Stomach smooth muscle (tissue), 2 donors: Measurements from ENCODE around the gene THUMPD2.

Source experiments
- H3K27ac ChIP-seq: one replicate; pipeline ENCODE4 v1.7.0; 2013; ENCODE audit warnings: mild to moderate bottlenecking, low read length, inconsistent platforms
- H3K27me3 ChIP-seq, 2 donors: one replicate each; pipeline ENCODE4 v1.7.0; 2013; ENCODE audit warnings: low read length in 2 of 2; ENCODE audit not compliant: insufficient read depth in 2 of 2, control insufficient read depth in 1 of 2
- H3K36me3 ChIP-seq, 2 donors: one replicate each; pipeline ENCODE4 v1.7.0; 2013; ENCODE audit warnings: low read length in 2 of 2; ENCODE audit not compliant: control insufficient read depth in 2 of 2, insufficient read depth in 2 of 2
- H3K4me1 ChIP-seq: one replicate; pipeline ENCODE4 v1.7.0; 2013; ENCODE audit warnings: low read length; ENCODE audit not compliant: control insufficient read depth, insufficient read depth
- H3K4me3 ChIP-seq, 2 donors: one replicate each; pipeline ENCODE4 v1.7.0; 2013; ENCODE audit warnings: low read length in 2 of 2
- H3K9ac ChIP-seq, 2 donors: one replicate each; pipeline ENCODE4 v1.7.0; 2013; ENCODE audit warnings: low read length in 2 of 2, mild to moderate bottlenecking in 1 of 2
- H3K9me3 ChIP-seq, 2 donors: one replicate each; pipeline ENCODE4 v1.7.0; 2013; ENCODE audit warnings: low read length in 2 of 2; ENCODE audit not compliant: control insufficient read depth in 2 of 2
- donor health status: healthy.
- donor health status: Pancreatic carcinoma.

THUMPD2 gene

GRCh38 chr2:39757156-39757555, 21.9 kb downstream of the THUMPD2 start:
- Histone ChIP-seq H3K36me3 (peaks cover 28 to 40% of the 10 kb centered on the region in 2 donors), H3K4me3 (no peak overlapping the region), H3K9ac (no peak overlapping the region), H3K9me3 (no peaks in the 10 kb centered on the region), H3K27ac (no peak overlapping the region), H3K4me1 (no peaks in the 10 kb centered on the region), H3K27me3 (no peaks in the 10 kb centered on the region)

GRCh38 chr2:39755466-39755865, 23.6 kb downstream of the THUMPD2 start:
- no peaks in the 10 kb centered on the region for H3K9me3 ChIP-seq
- H3K36me3 ChIP-seq = peaks cover 34 to 48% of the 10 kb centered on the region in 2 donors
- no peaks in the 10 kb centered on the region for H3K4me1 ChIP-seq
- H3K27me3 ChIP-seq = no peaks in the 10 kb centered on the region
- no peak overlapping the region for H3K4me3 ChIP-seq
- H3K27ac ChIP-seq = no peak overlapping the region
- no peak overlapping the region for H3K9ac ChIP-seq

GRCh38 chr2:39743269-39743776, 35.7 kb downstream of the THUMPD2 start:
- Histone ChIP-seq H3K4me1 (no peaks in the 10 kb centered on the region), H3K36me3 (peaks cover 15 to 28% of the 10 kb centered on the region in 2 donors), H3K9ac (no peak overlapping the region), H3K27me3 (no peaks in the 10 kb centered on the region), H3K27ac (no peak overlapping the region), H3K4me3 (no peak overlapping the region), H3K9me3 (no peaks in the 10 kb centered on the region)

- Histone ChIP-seq H3K9ac (no peak overlapping the region), H3K36me3 (peaks cover 23 to 28% of the 10 kb centered on the region in 2 donors), H3K4me3 (no peak overlapping the region), H3K27me3 (no peaks in the 10 kb centered on the region), H3K27ac (no peak overlapping the region), H3K4me1 (no peaks in the 10 kb centered on the region), H3K9me3 (no peaks in the 10 kb centered on the region)
These were observed 37.2 kb downstream of the THUMPD2 start for GRCh38 chr2:39741871-39742270.

GRCh38 chr2:39739386-39739785, 39.7 kb downstream of the THUMPD2 start:
- Histone ChIP-seq H3K27ac (no peak overlapping the region), H3K4me3 (no peak overlapping the region), H3K27me3 (no peaks in the 10 kb centered on the region)

GRCh38 chr2:39738936-39739335, 40.1 kb downstream of the THUMPD2 start:
- Histone ChIP-seq H3K9ac (no peak overlapping the region), H3K27ac (no peak overlapping the region), H3K36me3 (peaks cover 30 to 33% of the 10 kb centered on the region in 2 donors), H3K4me3 (no peak overlapping the region), H3K9me3 (no peaks in the 10 kb centered on the region), H3K4me1 (no peaks in the 10 kb centered on the region), H3K27me3 (no peaks in the 10 kb centered on the region)

More at GRCh38 chr2:39739386-39739785, 39.7 kb downstream of the THUMPD2 start:
- no peaks in the 10 kb centered on the region for H3K4me1 ChIP-seq
- no peak overlapping the region for H3K9ac ChIP-seq
- H3K9me3 ChIP-seq = no peaks in the 10 kb centered on the region
- H3K36me3 ChIP-seq = peaks cover 30 to 33% of the 10 kb centered on the region in 2 donors

GRCh38 chr2:39737661-39738060, 41.4 kb downstream of the THUMPD2 start:
- Histone ChIP-seq H3K27me3 (no peaks in the 10 kb centered on the region), H3K9ac (no peak overlapping the region), H3K36me3 (peaks cover 28 to 32% of the 10 kb centered on the region in 2 donors), H3K9me3 (no peaks in the 10 kb centered on the region), H3K27ac (no peak overlapping the region), H3K4me1 (no peaks in the 10 kb centered on the region), H3K4me3 (no peak overlapping the region)

GRCh38 chr2:39736640-39737039, 42.4 kb downstream of the THUMPD2 start:
- H3K27me3 ChIP-seq = no peaks in the 10 kb centered on the region
- peaks cover 26 to 30% of the 10 kb centered on the region in 2 donors for H3K36me3 ChIP-seq
- H3K9me3 ChIP-seq = no peaks in the 10 kb centered on the region
- no peak overlapping the region for H3K4me3 ChIP-seq
- no peaks in the 10 kb centered on the region for H3K4me1 ChIP-seq
- no peak overlapping the region for H3K9ac ChIP-seq
- H3K27ac ChIP-seq = no peak overlapping the region

- no peaks in the 10 kb centered on the region for H3K4me1 ChIP-seq
- H3K27me3 ChIP-seq = no peaks in the 10 kb centered on the region
- no peak overlapping the region for H3K27ac ChIP-seq
- peaks cover 22 to 34% of the 10 kb centered on the region in 2 donors for H3K36me3 ChIP-seq
- H3K4me3 ChIP-seq = no peak overlapping the region
- no peak overlapping the region for H3K9ac ChIP-seq
- no peaks in the 10 kb centered on the region for H3K9me3 ChIP-seq
These were observed 43.4 kb downstream of the THUMPD2 start for GRCh38 chr2:39735648-39736047.

GRCh38 chr2:39734445-39734844, 44.6 kb downstream of the THUMPD2 start:
- H3K27ac ChIP-seq = no peak overlapping the region
- H3K9me3 ChIP-seq = no peaks in the 10 kb centered on the region
- H3K36me3 ChIP-seq = peaks cover 19 to 32% of the 10 kb centered on the region in 2 donors
- H3K4me3 ChIP-seq = no peak overlapping the region
- no peak overlapping the region for H3K9ac ChIP-seq
- no peaks in the 10 kb centered on the region for H3K27me3 ChIP-seq
- no peaks in the 10 kb centered on the region for H3K4me1 ChIP-seq

- Histone ChIP-seq H3K4me1 (no peaks in the 10 kb centered on the region), H3K27me3 (no peaks in the 10 kb centered on the region), H3K9ac (no peak overlapping the region), H3K27ac (no peak overlapping the region), H3K4me3 (no peak overlapping the region), H3K9me3 (no peaks in the 10 kb centered on the region), H3K36me3 (peaks cover 11 to 31% of the 10 kb centered on the region in 2 donors)
These were observed 45.9 kb downstream of the THUMPD2 start for GRCh38 chr2:39733070-39733674.
